Stomach smooth muscle (tissue), 2 donors: ENCODE results near the gene DIPK1C.
A peak's percentile ranks its signal among the peaks of the same experiment; 100 is the strongest.
"Not testable (repeated sequence)": the region's sequence is repeated elsewhere in the genome, so short reads cannot be mapped to it uniquely, and the experiment has no call there.

Experiments
- H3K27ac ChIP-seq: one replicate; pipeline ENCODE4 v1.7.0; 2013; ENCODE audit warnings: mild to moderate bottlenecking, low read length, inconsistent platforms
- H3K27me3 ChIP-seq, 2 donors: one replicate each; pipeline ENCODE4 v1.7.0; 2013; ENCODE audit warnings: low read length in 2 of 2; ENCODE audit not compliant: insufficient read depth in 2 of 2, control insufficient read depth in 1 of 2
- H3K36me3 ChIP-seq, 2 donors: one replicate each; pipeline ENCODE4 v1.7.0; 2013; ENCODE audit warnings: low read length in 2 of 2; ENCODE audit not compliant: control insufficient read depth in 2 of 2, insufficient read depth in 2 of 2
- H3K4me1 ChIP-seq: one replicate; pipeline ENCODE4 v1.7.0; 2013; ENCODE audit warnings: low read length; ENCODE audit not compliant: control insufficient read depth, insufficient read depth
- H3K4me3 ChIP-seq, 2 donors: one replicate each; pipeline ENCODE4 v1.7.0; 2013; ENCODE audit warnings: low read length in 2 of 2
- H3K9ac ChIP-seq, 2 donors: one replicate each; pipeline ENCODE4 v1.7.0; 2013; ENCODE audit warnings: low read length in 2 of 2, mild to moderate bottlenecking in 1 of 2
- H3K9me3 ChIP-seq, 2 donors: one replicate each; pipeline ENCODE4 v1.7.0; 2013; ENCODE audit warnings: low read length in 2 of 2; ENCODE audit not compliant: control insufficient read depth in 2 of 2
- donor health status: healthy.
- donor health status: Pancreatic carcinoma.

The DIPK1C gene

DNA sequence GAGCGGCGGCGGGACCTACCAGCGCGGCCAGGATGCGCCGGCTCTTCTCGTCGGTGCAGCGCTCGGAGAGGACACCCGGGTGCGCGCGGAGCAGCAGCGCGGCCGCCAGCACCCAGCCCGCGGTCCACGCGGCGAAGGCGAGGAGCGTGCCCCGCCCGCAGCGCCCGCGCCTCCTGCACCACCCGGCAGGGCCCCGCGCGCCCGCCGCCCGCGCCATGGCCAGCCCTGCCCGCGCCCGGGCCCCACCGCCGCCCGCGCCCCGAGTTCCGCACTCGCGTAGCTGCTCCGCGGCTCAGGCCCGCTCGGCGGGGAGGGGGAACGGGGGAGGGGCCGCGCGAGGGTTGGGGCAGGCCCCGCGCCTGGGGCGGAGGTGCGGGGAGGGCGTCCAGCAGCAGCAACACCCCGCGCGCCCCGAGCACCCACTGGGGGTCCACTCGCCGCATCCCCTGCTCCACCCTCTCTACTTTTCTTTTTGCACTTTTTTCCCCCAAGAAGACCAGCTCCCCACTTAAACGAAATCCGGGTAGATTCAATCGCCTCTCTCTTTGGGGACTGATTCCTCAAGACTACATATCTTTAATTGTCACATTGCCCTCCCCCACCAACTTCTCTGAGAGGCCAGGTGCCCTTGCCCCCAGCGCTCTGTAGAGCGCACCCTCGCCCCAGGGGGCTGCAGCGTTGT is at the start of gene DIPK1C:
Gene DIPK1C, minus strand, starts transcription at position 266 of the 682 bp plus-strand sequence. Its CDS starts 49 bp downstream, at position 217.
- no peak within 1 kb of the TSS for H3K9ac ChIP-seq
- peak within 1 kb of the TSS; percentile 1 to 62 for H3K4me3 ChIP-seq
- peaks cover 32 to 41% of the 10 kb centered on the region in 2 donors for H3K27me3 ChIP-seq
- peaks cover 14% of the 10 kb centered on the region for H3K4me1 ChIP-seq
- no peaks in the 10 kb centered on the region for H3K9me3 ChIP-seq
- H3K36me3 ChIP-seq = no peaks in the 10 kb centered on the region
- no peak within 1 kb of the TSS for H3K27ac ChIP-seq

- H3K36me3 ChIP-seq = peaks cover 38 to 39% of the 10 kb centered on the region in 2 donors
- no peaks in the 10 kb centered on the region for H3K9me3 ChIP-seq
- no peaks in the 10 kb centered on the region for H3K27me3 ChIP-seq
- H3K4me3 ChIP-seq = no peak overlapping the region
- H3K4me1 ChIP-seq = peaks cover 3% of the 10 kb centered on the region
- H3K27ac ChIP-seq = no peak overlapping the region
- H3K9ac ChIP-seq = no peak overlapping the region
Measured at GRCh38 chr18:74506448-74507084, 49.5 kb upstream of the DIPK1C start.

GRCh38 chr18:74505776-74506175 is 48.7 kb upstream of the DIPK1C start:
- no peak overlapping the region for H3K9ac ChIP-seq
- no peaks in the 10 kb centered on the region for H3K27me3 ChIP-seq
- H3K4me3 ChIP-seq = no peak overlapping the region
- H3K9me3 ChIP-seq = no peaks in the 10 kb centered on the region
- peaks cover 3% of the 10 kb centered on the region for H3K4me1 ChIP-seq
- peaks cover 40 to 42% of the 10 kb centered on the region in 2 donors for H3K36me3 ChIP-seq
- H3K27ac ChIP-seq = no peak overlapping the region

GRCh38 chr18:74503137-74503536 is 46.0 kb upstream of the DIPK1C start:
- Histone ChIP-seq H3K4me1 (peaks cover 8% of the 10 kb centered on the region), H3K36me3 (peaks cover 26 to 29% of the 10 kb centered on the region in 2 donors), H3K9ac (no peak overlapping the region), H3K27ac (no peak overlapping the region), H3K9me3 (no peaks in the 10 kb centered on the region), H3K27me3 (no peaks in the 10 kb centered on the region), H3K4me3 (no peak overlapping the region)

GRCh38 chr18:74501386-74501785 is 44.3 kb upstream of the DIPK1C start:
- Histone ChIP-seq H3K4me1 (peaks cover 13% of the 10 kb centered on the region), H3K27me3 (no peaks in the 10 kb centered on the region), H3K27ac (no peak overlapping the region), H3K9ac (no peak overlapping the region), H3K9me3 (no peaks in the 10 kb centered on the region), H3K36me3 (peaks cover 17 to 21% of the 10 kb centered on the region in 2 donors), H3K4me3 (no peak overlapping the region)

- peaks cover 14% of the 10 kb centered on the region for H3K4me1 ChIP-seq
- not testable (repeated sequence) for H3K27me3 ChIP-seq, H3K4me3 ChIP-seq, H3K27ac ChIP-seq, H3K9me3 ChIP-seq, H3K9ac ChIP-seq
- peaks cover 17 to 21% of the 10 kb centered on the region in 2 donors for H3K36me3 ChIP-seq
Measured at GRCh38 chr18:74500774-74501173, 43.7 kb upstream of the DIPK1C start.

- no peaks in the 10 kb centered on the region for H3K9me3 ChIP-seq
- no peaks in the 10 kb centered on the region for H3K27me3 ChIP-seq
- H3K4me3 ChIP-seq = no peak overlapping the region
- H3K4me1 ChIP-seq = peaks cover 14% of the 10 kb centered on the region
- no peak overlapping the region for H3K9ac ChIP-seq
- H3K36me3 ChIP-seq = peaks cover 17 to 21% of the 10 kb centered on the region in 2 donors
- no peak overlapping the region for H3K27ac ChIP-seq
Measured at GRCh38 chr18:74500372-74500771, 43.3 kb upstream of the DIPK1C start.

DNA sequence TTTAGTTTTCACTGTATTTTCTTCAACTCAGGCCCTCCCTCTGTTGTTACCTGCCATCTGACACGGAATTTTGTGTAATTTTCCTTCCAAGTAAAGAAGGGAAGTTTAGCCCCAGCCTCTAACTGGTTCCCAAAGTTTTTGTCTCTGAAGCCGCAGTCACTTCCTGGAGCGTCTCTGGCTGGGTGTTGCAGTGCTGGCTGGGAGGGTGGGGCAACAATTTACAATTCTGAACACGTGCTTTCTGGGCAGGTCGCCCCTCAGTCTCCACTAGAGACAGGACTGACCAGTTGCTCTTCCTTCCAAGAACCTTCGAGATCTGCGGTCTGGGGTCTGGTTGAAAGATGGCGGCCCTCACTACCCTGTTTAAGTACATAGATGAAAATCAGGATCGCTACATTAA is 42.5 kb upstream of the DIPK1C start:
- Histone ChIP-seq H3K9ac (peak overlapping the region in 1 of 2 donors; percentile 35), H3K9me3 (no peaks in the 10 kb centered on the region), H3K27me3 (no peaks in the 10 kb centered on the region), H3K4me3 (peak overlapping the region in 1 of 2 donors; percentile 40), H3K27ac (peak overlapping the region; percentile 31), H3K36me3 (peaks cover 14 to 21% of the 10 kb centered on the region in 2 donors), H3K4me1 (peaks cover 14% of the 10 kb centered on the region)

DNA sequence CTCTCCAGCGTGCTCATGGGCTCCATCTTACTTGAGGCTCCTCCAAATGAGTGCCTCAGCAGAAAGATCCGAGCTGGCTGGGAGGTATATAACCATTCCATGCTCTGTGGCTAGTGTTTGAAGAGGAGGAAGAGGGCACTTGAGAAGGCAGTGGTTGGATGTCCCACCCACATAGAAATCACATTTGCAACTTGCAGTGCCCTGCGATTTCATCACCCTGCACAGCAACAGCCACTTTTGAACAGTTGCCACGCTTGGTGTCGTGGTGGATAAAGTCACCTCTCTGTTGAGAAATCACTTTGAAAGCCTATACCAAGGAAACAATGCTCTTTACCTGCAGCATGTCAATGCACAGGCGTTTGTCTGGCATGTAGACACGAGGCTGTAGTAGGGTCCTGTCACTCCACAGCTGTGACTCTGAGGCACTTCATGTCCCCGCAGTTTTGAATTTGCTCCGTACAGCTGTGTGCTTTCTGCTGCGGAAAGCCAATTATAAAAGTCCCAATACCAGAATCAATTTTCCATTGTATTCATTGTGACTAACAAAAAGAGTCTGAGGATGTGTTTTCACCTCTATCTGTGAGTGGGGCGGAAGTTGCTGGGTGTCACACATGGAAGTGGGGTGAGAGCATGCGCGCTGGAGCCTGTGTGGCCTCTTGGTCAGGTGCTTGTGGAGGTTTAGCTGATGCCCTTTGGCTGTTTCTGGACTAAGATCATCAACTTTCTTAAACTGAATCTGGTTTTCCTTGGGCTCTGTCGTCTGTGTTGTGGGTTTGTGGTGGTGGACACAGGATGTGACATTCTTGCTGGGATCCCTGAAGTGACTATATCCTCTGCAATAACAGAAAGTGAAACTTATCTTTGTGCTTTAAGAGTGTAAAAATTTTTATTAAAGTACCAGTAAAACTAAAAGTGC is 41.9 kb upstream of the DIPK1C start:
- H3K4me3 ChIP-seq = peak overlapping the region in 1 of 2 donors; percentile 40
- no peak overlapping the region for H3K9ac ChIP-seq
- H3K27me3 ChIP-seq = no peaks in the 10 kb centered on the region
- H3K9me3 ChIP-seq = no peaks in the 10 kb centered on the region
- peaks cover 14% of the 10 kb centered on the region for H3K4me1 ChIP-seq
- peaks cover 14 to 15% of the 10 kb centered on the region in 2 donors for H3K36me3 ChIP-seq
- peak overlapping the region; percentile 41 for H3K27ac ChIP-seq

GRCh38 chr18:74497778-74498177 is 40.7 kb upstream of the DIPK1C start:
- peaks cover 9 to 11% of the 10 kb centered on the region in 2 donors for H3K36me3 ChIP-seq
- peaks cover 14% of the 10 kb centered on the region for H3K4me1 ChIP-seq
- no peak overlapping the region for H3K4me3 ChIP-seq
- no peak overlapping the region for H3K9ac ChIP-seq
- no peaks in the 10 kb centered on the region for H3K27me3 ChIP-seq
- H3K9me3 ChIP-seq = no peaks in the 10 kb centered on the region
- no peak overlapping the region for H3K27ac ChIP-seq
